ENCODE results near the gene DNAH1.
A peak's percentile ranks its signal among the peaks of the same experiment; 100 is the strongest.

The DNAH1 gene

GRCh38 chr3:52298149-52299098, 17.7 kb upstream of the DNAH1 start:
- no peak for ATAC-seq
- H3K27ac Mint-ChIP-seq: peak overlapping the region; percentile 84
- peaks cover 41% of the 10 kb centered on the region for H3K4me1 Mint-ChIP-seq
- H3K9me3 Mint-ChIP-seq: no peaks in the 10 kb centered on the region
- no peak overlapping the region for H3K4me3 Mint-ChIP-seq
- H3K36me3 Mint-ChIP-seq: peaks cover 21% of the 10 kb centered on the region
- no peaks in the 10 kb centered on the region for H3K27me3 Mint-ChIP-seq

GRCh38 chr3:52299247-52299878, 16.8 kb upstream of the DNAH1 start:
- Mint-ChIP-seq H3K4me1 (peaks cover 41% of the 10 kb centered on the region), H3K36me3 (peaks cover 19% of the 10 kb centered on the region), H3K4me3 (peak overlapping the region; percentile 3), H3K9me3 (no peaks in the 10 kb centered on the region), H3K27me3 (no peaks in the 10 kb centered on the region), H3K27ac (peak overlapping the region; percentile 84)
- no peak for ATAC-seq

GRCh38 chr3:52299879-52300611, 16.1 kb upstream of the DNAH1 start:
- H3K27me3 Mint-ChIP-seq: no peaks in the 10 kb centered on the region
- H3K27ac Mint-ChIP-seq: peak overlapping the region; percentile 84
- peak; percentile 68 for ATAC-seq
- peaks cover 41% of the 10 kb centered on the region for H3K4me1 Mint-ChIP-seq
- H3K9me3 Mint-ChIP-seq: no peaks in the 10 kb centered on the region
- H3K4me3 Mint-ChIP-seq: peak overlapping the region; percentile 3
- peaks cover 15% of the 10 kb centered on the region for H3K36me3 Mint-ChIP-seq

GRCh38 chr3:52302426-52303145, 13.5 kb upstream of the DNAH1 start:
- no peaks in the 10 kb centered on the region for H3K9me3 Mint-ChIP-seq
- no peak for ATAC-seq
- H3K27me3 Mint-ChIP-seq: no peaks in the 10 kb centered on the region
- peaks cover 13% of the 10 kb centered on the region for H3K36me3 Mint-ChIP-seq
- no peak overlapping the region for H3K27ac Mint-ChIP-seq
- H3K4me3 Mint-ChIP-seq: no peak overlapping the region
- H3K4me1 Mint-ChIP-seq: peaks cover 27% of the 10 kb centered on the region

GRCh38 chr3:52303811-52304210, 12.3 kb upstream of the DNAH1 start:
- peaks cover 18% of the 10 kb centered on the region for H3K36me3 Mint-ChIP-seq
- no peaks in the 10 kb centered on the region for H3K27me3 Mint-ChIP-seq
- no peak for ATAC-seq
- H3K4me3 Mint-ChIP-seq: no peak overlapping the region
- no peaks in the 10 kb centered on the region for H3K9me3 Mint-ChIP-seq
- peak overlapping the region; percentile 84 for H3K27ac Mint-ChIP-seq
- H3K4me1 Mint-ChIP-seq: peaks cover 33% of the 10 kb centered on the region

GRCh38 chr3:52305926-52306325, 10.2 kb upstream of the DNAH1 start:
- ATAC-seq: no peak
- Mint-ChIP-seq H3K36me3 (peaks cover 28% of the 10 kb centered on the region), H3K4me3 (no peak overlapping the region), H3K4me1 (peaks cover 38% of the 10 kb centered on the region), H3K9me3 (no peaks in the 10 kb centered on the region), H3K27me3 (no peaks in the 10 kb centered on the region), H3K27ac (peak overlapping the region; percentile 84)

GRCh38 chr3:52306978-52307377, 9.1 kb upstream of the DNAH1 start:
- H3K9me3 Mint-ChIP-seq: no peaks in the 10 kb centered on the region
- peaks cover 49% of the 10 kb centered on the region for H3K4me1 Mint-ChIP-seq
- peaks cover 28% of the 10 kb centered on the region for H3K36me3 Mint-ChIP-seq
- H3K4me3 Mint-ChIP-seq: no peak overlapping the region
- no peaks in the 10 kb centered on the region for H3K27me3 Mint-ChIP-seq
- H3K27ac Mint-ChIP-seq: peak overlapping the region; percentile 84
- ATAC-seq: no peak

- no peak overlapping the region for H3K4me3 Mint-ChIP-seq
- no peaks in the 10 kb centered on the region for H3K27me3 Mint-ChIP-seq
- peaks cover 28% of the 10 kb centered on the region for H3K36me3 Mint-ChIP-seq
- no peaks in the 10 kb centered on the region for H3K9me3 Mint-ChIP-seq
- H3K27ac Mint-ChIP-seq: peak overlapping the region; percentile 84
- ATAC-seq: no peak
- H3K4me1 Mint-ChIP-seq: peaks cover 62% of the 10 kb centered on the region
These were observed 7.8 kb upstream of the DNAH1 start for GRCh38 chr3:52308308-52308707.

- Mint-ChIP-seq H3K4me1 (peaks cover 86% of the 10 kb centered on the region), H3K9me3 (no peaks in the 10 kb centered on the region), H3K4me3 (no peak overlapping the region), H3K27ac (peak overlapping the region; percentile 84), H3K36me3 (peaks cover 26% of the 10 kb centered on the region), H3K27me3 (no peaks in the 10 kb centered on the region)
- peak; percentile 85 for ATAC-seq
These were observed 5.1 kb upstream of the DNAH1 start for GRCh38 chr3:52310861-52311575.

GRCh38 chr3:52311576-52312119, 4.5 kb upstream of the DNAH1 start:
- no peak for ATAC-seq

GRCh38 chr3:52313188-52313773, 2.8 kb upstream of the DNAH1 start:
- H3K27ac Mint-ChIP-seq: peak overlapping the region; percentile 84
- peaks cover 21% of the 10 kb centered on the region for H3K36me3 Mint-ChIP-seq
- H3K9me3 Mint-ChIP-seq: no peaks in the 10 kb centered on the region
- H3K4me1 Mint-ChIP-seq: peaks cover 93% of the 10 kb centered on the region
- ATAC-seq: peak; percentile 9
- H3K4me3 Mint-ChIP-seq: no peak overlapping the region
- H3K27me3 Mint-ChIP-seq: no peaks in the 10 kb centered on the region

More at GRCh38 chr3:52311576-52312119, 4.5 kb upstream of the DNAH1 start:
- no peaks in the 10 kb centered on the region for H3K27me3 Mint-ChIP-seq
- peak overlapping the region; percentile 84 for H3K27ac Mint-ChIP-seq
- no peaks in the 10 kb centered on the region for H3K9me3 Mint-ChIP-seq
- H3K4me3 Mint-ChIP-seq: no peak overlapping the region
- H3K36me3 Mint-ChIP-seq: peaks cover 21% of the 10 kb centered on the region
- H3K4me1 Mint-ChIP-seq: peaks cover 92% of the 10 kb centered on the region

GRCh38 chr3:52313774-52314188, 2.3 kb upstream of the DNAH1 start:
- Mint-ChIP-seq H3K9me3 (no peaks in the 10 kb centered on the region), H3K4me3 (peak overlapping the region; percentile 64), H3K27me3 (no peaks in the 10 kb centered on the region), H3K4me1 (peaks cover 88% of the 10 kb centered on the region), H3K27ac (peak overlapping the region; percentile 84), H3K36me3 (peaks cover 16% of the 10 kb centered on the region)
- peak; percentile 93 for ATAC-seq

- H3K4me3 Mint-ChIP-seq: no peak overlapping the region
- peaks cover 15% of the 10 kb centered on the region for H3K36me3 Mint-ChIP-seq
- peaks cover 81% of the 10 kb centered on the region for H3K4me1 Mint-ChIP-seq
- no peaks in the 10 kb centered on the region for H3K27me3 Mint-ChIP-seq
- H3K27ac Mint-ChIP-seq: peak overlapping the region; percentile 84
- ATAC-seq: no peak
- H3K9me3 Mint-ChIP-seq: no peaks in the 10 kb centered on the region
These were observed 1.6 kb upstream of the DNAH1 start for GRCh38 chr3:52314489-52314888.

GRCh38 chr3:52315006-52315405, 1.1 kb upstream of the DNAH1 start:
- no peaks in the 10 kb centered on the region for H3K9me3 Mint-ChIP-seq
- H3K36me3 Mint-ChIP-seq: peaks cover 11% of the 10 kb centered on the region
- H3K4me3 Mint-ChIP-seq: no peak overlapping the region
- H3K27me3 Mint-ChIP-seq: no peaks in the 10 kb centered on the region
- peak overlapping the region; percentile 84 for H3K27ac Mint-ChIP-seq
- H3K4me1 Mint-ChIP-seq: peaks cover 77% of the 10 kb centered on the region
- no peak for ATAC-seq
